ENCODE results near the gene GULP1. TPM values are rescaled to one million over a fixed set of nuclear protein-coding genes. Genes with fewer than 3 reads are reported as not detected.

Gene GULP1
- polyA plus RNA-seq, 1 donor (not counting 4 experiments of a cell fraction or from before 2014, with no cell fraction given) = 11.7 TPM

GRCh38 chr2:188570370-188570769 lies 278.7 kb downstream of the GULP1 start:
- no peak for DNase-seq (ENCODE audit: low read depth, low spot score)
- no peaks in the 10 kb centered on the region for H3K27me3 ChIP-seq (ENCODE audit: control insufficient read depth, extremely low read depth, insufficient read depth, low read length)
- no peaks in the 10 kb centered on the region for H3K4me1 ChIP-seq (ENCODE audit: control insufficient read depth, extremely low read depth, insufficient read depth, low read length)
- no peaks in the 10 kb centered on the region for H3K9me3 ChIP-seq (ENCODE audit: control insufficient read depth, low read depth, low read length)
- H3K36me3 ChIP-seq (ENCODE audit: control insufficient read depth in 2 of 2, extremely low read depth in 1 of 2, insufficient read depth in 2 of 2, low read length in 2 of 2) = no peaks in the 10 kb centered on the region
- no peak for TF ChIP-seq EZH2 (IDR thresholded peaks at IDR 0.05; ENCODE audit: low read length)
- TF ChIP-seq, protein P1, sequence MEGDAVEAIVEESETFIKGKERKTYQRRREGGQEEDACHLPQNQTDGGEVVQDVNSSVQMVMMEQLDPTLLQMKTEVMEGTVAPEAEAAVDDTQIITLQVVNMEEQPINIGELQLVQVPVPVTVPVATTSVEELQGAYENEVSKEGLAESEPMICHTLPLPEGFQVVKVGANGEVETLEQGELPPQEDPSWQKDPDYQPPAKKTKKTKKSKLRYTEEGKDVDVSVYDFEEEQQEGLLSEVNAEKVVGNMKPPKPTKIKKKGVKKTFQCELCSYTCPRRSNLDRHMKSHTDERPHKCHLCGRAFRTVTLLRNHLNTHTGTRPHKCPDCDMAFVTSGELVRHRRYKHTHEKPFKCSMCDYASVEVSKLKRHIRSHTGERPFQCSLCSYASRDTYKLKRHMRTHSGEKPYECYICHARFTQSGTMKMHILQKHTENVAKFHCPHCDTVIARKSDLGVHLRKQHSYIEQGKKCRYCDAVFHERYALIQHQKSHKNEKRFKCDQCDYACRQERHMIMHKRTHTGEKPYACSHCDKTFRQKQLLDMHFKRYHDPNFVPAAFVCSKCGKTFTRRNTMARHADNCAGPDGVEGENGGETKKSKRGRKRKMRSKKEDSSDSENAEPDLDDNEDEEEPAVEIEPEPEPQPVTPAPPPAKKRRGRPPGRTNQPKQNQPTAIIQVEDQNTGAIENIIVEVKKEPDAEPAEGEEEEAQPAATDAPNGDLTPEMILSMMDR (optimal IDR thresholded peaks at IDR 0.05 in 1 of 3, IDR thresholded peaks at IDR 0.05 in 1 of 3, conservative IDR thresholded peaks at IDR 0.05 in 1 of 3; ENCODE audit: extremely low read depth in 1 of 3, insufficient read depth in 2 of 3, low read length in 3 of 3) = no peak
- H3K4me3 ChIP-seq (ENCODE audit: control insufficient read depth in 2 of 3, extremely low read depth in 1 of 3, insufficient read depth in 2 of 3, low read depth in 1 of 3, low read length in 3 of 3) = no peak overlapping the region
- H4K20me1 ChIP-seq (ENCODE audit: control insufficient read depth, extremely low read depth, insufficient read depth, low read length) = no peaks in the 10 kb centered on the region
- no peaks in the 10 kb centered on the region for H3K79me2 ChIP-seq (ENCODE audit: control insufficient read depth, insufficient read depth, low read length)
- no peak for FAIRE-seq
- no peak overlapping the region for H3K9ac ChIP-seq (ENCODE audit: control insufficient read depth, extremely low read depth, insufficient read depth, low read length)
- dilution Hi-C loops (cut with MboI; ENCODE audit: extremely low pct_ligation_motif_present, low sequenced_read_pairs) = no loop called here
- H2AFZ ChIP-seq (ENCODE audit: control insufficient read depth, low read length) = no peak overlapping the region
- no peak overlapping the region for H3K4me2 ChIP-seq (ENCODE audit: control insufficient read depth, extremely low read depth, insufficient read depth, low read depth, low read length)
- H3K27ac ChIP-seq (ENCODE audit: control insufficient read depth, insufficient read depth, low read length) = no peak overlapping the region
- H3K9me1 ChIP-seq (ENCODE audit: control insufficient read depth, extremely low read depth, insufficient read depth, low read length) = no peaks in the 10 kb centered on the region

DNA sequence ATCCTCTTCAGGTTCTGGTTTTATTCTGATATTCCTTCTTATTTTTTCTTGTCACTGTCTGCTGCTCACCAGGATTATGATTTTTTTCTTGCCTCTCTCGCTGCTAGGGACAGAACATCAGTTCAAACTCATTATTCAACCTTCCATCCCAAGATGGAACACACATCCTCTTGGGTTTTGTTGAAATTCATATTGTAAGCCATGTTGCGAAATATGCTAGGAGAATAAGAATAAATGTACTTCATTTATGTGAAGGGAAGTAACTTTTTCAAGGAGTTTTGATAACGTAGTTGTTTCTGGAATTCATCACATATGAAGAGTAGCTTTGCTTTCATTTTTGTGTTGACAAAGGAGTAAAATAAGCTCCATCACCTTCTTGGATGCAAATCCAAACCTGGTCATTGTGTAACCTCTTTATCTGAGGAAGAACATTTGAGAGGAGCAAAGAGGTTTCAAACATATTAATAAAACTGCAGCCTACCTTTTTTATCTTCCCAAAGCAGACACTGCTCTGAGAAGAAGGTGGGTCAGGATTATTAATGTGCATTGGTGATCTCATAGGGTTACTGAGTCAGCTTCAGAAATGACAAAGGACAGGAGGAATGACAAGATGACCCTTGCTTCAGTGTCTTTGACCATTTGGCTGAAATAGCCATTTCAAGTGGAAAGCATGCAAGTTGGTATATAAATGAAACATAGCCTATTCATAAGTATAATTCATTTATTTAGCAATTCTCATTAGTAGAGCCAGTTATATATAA lies 280.0 kb downstream of the GULP1 start:
- Histone ChIP-seq H3K9me1 (ENCODE audit: control insufficient read depth, extremely low read depth, insufficient read depth, low read length) (no peaks in the 10 kb centered on the region), H3K4me2 (ENCODE audit: control insufficient read depth, extremely low read depth, insufficient read depth, low read depth, low read length) (no peak overlapping the region), H4K20me1 (ENCODE audit: control insufficient read depth, extremely low read depth, insufficient read depth, low read length) (no peaks in the 10 kb centered on the region), H2AFZ (ENCODE audit: control insufficient read depth, low read length) (no peak overlapping the region), H3K27ac (ENCODE audit: control insufficient read depth, insufficient read depth, low read length) (no peak overlapping the region), H3K4me1 (ENCODE audit: control insufficient read depth, extremely low read depth, insufficient read depth, low read length) (no peaks in the 10 kb centered on the region), H3K79me2 (ENCODE audit: control insufficient read depth, insufficient read depth, low read length) (no peaks in the 10 kb centered on the region), H3K9me3 (ENCODE audit: control insufficient read depth, low read depth, low read length) (no peaks in the 10 kb centered on the region), H3K4me3 (ENCODE audit: control insufficient read depth in 2 of 3, extremely low read depth in 1 of 3, insufficient read depth in 2 of 3, low read depth in 1 of 3, low read length in 3 of 3) (no peak overlapping the region), H3K9ac (ENCODE audit: control insufficient read depth, extremely low read depth, insufficient read depth, low read length) (no peak overlapping the region), H3K36me3 (ENCODE audit: control insufficient read depth in 2 of 2, extremely low read depth in 1 of 2, insufficient read depth in 2 of 2, low read length in 2 of 2) (no peaks in the 10 kb centered on the region), H3K27me3 (ENCODE audit: control insufficient read depth, extremely low read depth, insufficient read depth, low read length) (no peaks in the 10 kb centered on the region)
- no peak for FAIRE-seq
- TF ChIP-seq, protein P1 (optimal IDR thresholded peaks at IDR 0.05 in 1 of 3, IDR thresholded peaks at IDR 0.05 in 1 of 3, conservative IDR thresholded peaks at IDR 0.05 in 1 of 3; ENCODE audit: extremely low read depth in 1 of 3, insufficient read depth in 2 of 3, low read length in 3 of 3) = no peak
- TF ChIP-seq EZH2 (IDR thresholded peaks at IDR 0.05; ENCODE audit: low read length) = no peak
- dilution Hi-C loops (cut with MboI; ENCODE audit: extremely low pct_ligation_motif_present, low sequenced_read_pairs) = no loop called here
- no peak for DNase-seq (ENCODE audit: low read depth, low spot score)
